Measurements from ENCODE around the gene UBE2QL1.
"Not testable (repeated sequence)": the region's sequence is repeated elsewhere in the genome, so short reads cannot be mapped to it uniquely, and the experiment has no call there.

UBE2QL1 gene

GRCh38 chr5:6501701-6502100 is 53.0 kb downstream of the UBE2QL1 start:
- no peak for DNase-seq

- no peak for DNase-seq
These were observed 53.8 kb downstream of the UBE2QL1 start for GRCh38 chr5:6502421-6502820.

GRCh38 chr5:6503342-6503741 is 54.7 kb downstream of the UBE2QL1 start:
- DNase-seq = no peak

GRCh38 chr5:6504677-6505415 is 56.2 kb downstream of the UBE2QL1 start:
- no peak for DNase-seq

GRCh38 chr5:6505416-6505755 is 56.7 kb downstream of the UBE2QL1 start:
- DNase-seq = no peak

- no peak for DNase-seq
These were observed 57.3 kb downstream of the UBE2QL1 start for GRCh38 chr5:6505783-6506557.

- DNase-seq = no peak
These were observed 58.0 kb downstream of the UBE2QL1 start for GRCh38 chr5:6506611-6507010.

- no peak for DNase-seq
These were observed 60.3 kb downstream of the UBE2QL1 start for GRCh38 chr5:6508931-6509330.

GRCh38 chr5:6510132-6510531 is 61.5 kb downstream of the UBE2QL1 start:
- no peak for DNase-seq

GRCh38 chr5:6510973-6511372 is 62.3 kb downstream of the UBE2QL1 start:
- no peak for DNase-seq

- DNase-seq = not testable (repeated sequence)
These were observed 67.2 kb downstream of the UBE2QL1 start for GRCh38 chr5:6515812-6516211.

GRCh38 chr5:6516823-6517222 is 68.2 kb downstream of the UBE2QL1 start:
- no peak for DNase-seq

GRCh38 chr5:6517510-6517909 is 68.9 kb downstream of the UBE2QL1 start:
- DNase-seq = no peak

- DNase-seq = no peak
These were observed 69.8 kb downstream of the UBE2QL1 start for GRCh38 chr5:6518298-6519057.

GRCh38 chr5:6520201-6520600 is 71.5 kb downstream of the UBE2QL1 start:
- no peak for DNase-seq

- no peak for DNase-seq
These were observed 73.7 kb downstream of the UBE2QL1 start for GRCh38 chr5:6522331-6522730.

- DNase-seq = no peak
These were observed 74.3 kb downstream of the UBE2QL1 start for GRCh38 chr5:6522923-6523322.

GRCh38 chr5:6525422-6525821 is 76.8 kb downstream of the UBE2QL1 start:
- DNase-seq = no peak

GRCh38 chr5:6525910-6526309 is 77.3 kb downstream of the UBE2QL1 start:
- no peak for DNase-seq

GRCh38 chr5:6527749-6528455 is 79.2 kb downstream of the UBE2QL1 start:
- DNase-seq = no peak

- no peak for DNase-seq
These were observed 86.9 kb downstream of the UBE2QL1 start for GRCh38 chr5:6535594-6535993.

- no peak for DNase-seq
These were observed 90.4 kb downstream of the UBE2QL1 start for GRCh38 chr5:6539060-6539459.
